Ishikawa (cell line): ENCODE measurements around the gene EIF2B1.

ENCODE experiments used
- CEBPB ChIP-seq: IDR thresholded peaks from 2 replicates; pipeline ENCODE4 v1.6.1; 2012
- CREB1 ChIP-seq: IDR thresholded peaks from 2 replicates; pipeline ENCODE4 v1.6.1; 2012; ENCODE audit warnings: low read depth
- EP300 ChIP-seq: IDR thresholded peaks from 2 replicates; pipeline ENCODE4 v1.6.1; 2012; ENCODE audit warnings: borderline replicate concordance
- FOXM1 ChIP-seq: IDR thresholded peaks from 2 replicates; pipeline ENCODE4 v1.6.1; 2012; ENCODE audit warnings: low read depth, borderline replicate concordance
- NFIC ChIP-seq: IDR thresholded peaks from 2 replicates; pipeline ENCODE4 v1.6.1; 2012
- RAD21 ChIP-seq: IDR thresholded peaks from 2 replicates; pipeline ENCODE4 v1.6.1; 2012; ENCODE audit warnings: low read depth
- TAF1 ChIP-seq: IDR thresholded peaks from 2 replicates; pipeline ENCODE4 v1.6.1; 2012; ENCODE audit warnings: low read depth, mild to moderate bottlenecking
- TCF12 ChIP-seq: IDR thresholded peaks from 2 replicates; pipeline ENCODE4 v1.6.1; 2012; ENCODE audit warnings: low read depth
- YY1 ChIP-seq: IDR thresholded peaks from 2 replicates; pipeline ENCODE4 v1.6.1; 2012; ENCODE audit warnings: low read depth
- TF ChIP-seq, protein P1 (sequence below): IDR thresholded peaks from 2 replicates; pipeline ENCODE4 v1.6.1; 2012
- TF ChIP-seq, protein P2 (sequence below): IDR thresholded peaks from 2 replicates; pipeline ENCODE4 v1.6.1; 2012; ENCODE audit warnings: low read depth, mild to moderate bottlenecking
- TF ChIP-seq, protein P3 (sequence below): IDR thresholded peaks from 2 replicates; pipeline ENCODE4 v1.6.1; 2012

DNA sequence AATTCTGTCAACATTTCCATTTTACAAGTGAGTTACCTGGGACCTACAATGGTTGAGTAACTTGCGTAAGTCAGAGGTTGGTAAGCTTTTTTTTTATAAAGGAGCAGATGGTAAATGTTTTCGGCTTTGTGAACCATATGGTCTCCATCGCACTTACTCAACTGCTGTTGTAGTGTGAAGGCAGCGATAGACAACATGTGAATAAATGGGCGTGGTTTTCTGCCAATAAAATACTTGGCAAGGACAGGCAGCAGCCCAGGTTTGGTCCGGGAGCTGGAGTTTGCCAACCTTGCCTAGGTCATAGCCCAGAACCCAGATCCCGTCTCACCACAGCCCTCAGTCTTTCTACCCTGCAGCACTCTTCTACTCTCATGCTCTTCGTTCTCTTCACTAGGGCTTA, 25.3 kb downstream of the EIF2B1 start:
- TF ChIP-seq, protein P1, sequence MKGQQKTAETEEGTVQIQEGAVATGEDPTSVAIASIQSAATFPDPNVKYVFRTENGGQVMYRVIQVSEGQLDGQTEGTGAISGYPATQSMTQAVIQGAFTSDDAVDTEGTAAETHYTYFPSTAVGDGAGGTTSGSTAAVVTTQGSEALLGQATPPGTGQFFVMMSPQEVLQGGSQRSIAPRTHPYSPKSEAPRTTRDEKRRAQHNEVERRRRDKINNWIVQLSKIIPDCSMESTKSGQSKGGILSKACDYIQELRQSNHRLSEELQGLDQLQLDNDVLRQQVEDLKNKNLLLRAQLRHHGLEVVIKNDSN: no peak
- no peak for TF ChIP-seq EP300
- TF ChIP-seq CEBPB: no peak
- TF ChIP-seq, protein P2, sequence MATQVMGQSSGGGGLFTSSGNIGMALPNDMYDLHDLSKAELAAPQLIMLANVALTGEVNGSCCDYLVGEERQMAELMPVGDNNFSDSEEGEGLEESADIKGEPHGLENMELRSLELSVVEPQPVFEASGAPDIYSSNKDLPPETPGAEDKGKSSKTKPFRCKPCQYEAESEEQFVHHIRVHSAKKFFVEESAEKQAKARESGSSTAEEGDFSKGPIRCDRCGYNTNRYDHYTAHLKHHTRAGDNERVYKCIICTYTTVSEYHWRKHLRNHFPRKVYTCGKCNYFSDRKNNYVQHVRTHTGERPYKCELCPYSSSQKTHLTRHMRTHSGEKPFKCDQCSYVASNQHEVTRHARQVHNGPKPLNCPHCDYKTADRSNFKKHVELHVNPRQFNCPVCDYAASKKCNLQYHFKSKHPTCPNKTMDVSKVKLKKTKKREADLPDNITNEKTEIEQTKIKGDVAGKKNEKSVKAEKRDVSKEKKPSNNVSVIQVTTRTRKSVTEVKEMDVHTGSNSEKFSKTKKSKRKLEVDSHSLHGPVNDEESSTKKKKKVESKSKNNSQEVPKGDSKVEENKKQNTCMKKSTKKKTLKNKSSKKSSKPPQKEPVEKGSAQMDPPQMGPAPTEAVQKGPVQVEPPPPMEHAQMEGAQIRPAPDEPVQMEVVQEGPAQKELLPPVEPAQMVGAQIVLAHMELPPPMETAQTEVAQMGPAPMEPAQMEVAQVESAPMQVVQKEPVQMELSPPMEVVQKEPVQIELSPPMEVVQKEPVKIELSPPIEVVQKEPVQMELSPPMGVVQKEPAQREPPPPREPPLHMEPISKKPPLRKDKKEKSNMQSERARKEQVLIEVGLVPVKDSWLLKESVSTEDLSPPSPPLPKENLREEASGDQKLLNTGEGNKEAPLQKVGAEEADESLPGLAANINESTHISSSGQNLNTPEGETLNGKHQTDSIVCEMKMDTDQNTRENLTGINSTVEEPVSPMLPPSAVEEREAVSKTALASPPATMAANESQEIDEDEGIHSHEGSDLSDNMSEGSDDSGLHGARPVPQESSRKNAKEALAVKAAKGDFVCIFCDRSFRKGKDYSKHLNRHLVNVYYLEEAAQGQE: no peak
- TF ChIP-seq TAF1: no peak
- no peak for TF ChIP-seq RAD21
- TF ChIP-seq TCF12: no peak
- no peak for TF ChIP-seq YY1
- no peak for TF ChIP-seq NFIC
- TF ChIP-seq, protein P3, sequence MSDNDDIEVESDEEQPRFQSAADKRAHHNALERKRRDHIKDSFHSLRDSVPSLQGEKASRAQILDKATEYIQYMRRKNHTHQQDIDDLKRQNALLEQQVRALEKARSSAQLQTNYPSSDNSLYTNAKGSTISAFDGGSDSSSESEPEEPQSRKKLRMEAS: no peak
- TF ChIP-seq FOXM1: no peak
- no peak for TF ChIP-seq CREB1
